A673 (cell line): Measurements from ENCODE around the gene ITGBL1.

Experiments used
- CTCF ChIP-seq: fragments of 300-800, 200-600 bp; sonication (generic); conservative IDR thresholded peaks from 2 replicates; pipeline ENCODE4 v1.5.1; 2017; ENCODE audit warnings: low read depth, mild to moderate bottlenecking, antibody characterized with exemption, low read length, moderate library complexity, mixed read lengths
- EZH2 ChIP-seq: fragments of 200-600 bp; sonication (generic); IDR thresholded peaks from 2 replicates; pipeline ENCODE4 v1.6.1; 2017; ENCODE audit warnings: borderline replicate concordance, low read depth, mild to moderate bottlenecking, mixed read lengths, antibody characterized with exemption, low read length; ENCODE audit not compliant: poor library complexity, severe bottlenecking

- TF ChIP-seq CTCF (no peak), EZH2 (no peak)
These were observed 276.1 kb downstream of the ITGBL1 start for GRCh38 chr13:101728615-101729014.
